ENCODE data around the gene RPS6KA4. TPM values are rescaled to one million over a fixed set of nuclear protein-coding genes. Genes with fewer than 3 reads are reported as not detected.

RPS6KA4 gene
- total and polyA plus RNA-seq, 7 donors, result 14.4 to 48.4 (median 17.9) TPM

DNA sequence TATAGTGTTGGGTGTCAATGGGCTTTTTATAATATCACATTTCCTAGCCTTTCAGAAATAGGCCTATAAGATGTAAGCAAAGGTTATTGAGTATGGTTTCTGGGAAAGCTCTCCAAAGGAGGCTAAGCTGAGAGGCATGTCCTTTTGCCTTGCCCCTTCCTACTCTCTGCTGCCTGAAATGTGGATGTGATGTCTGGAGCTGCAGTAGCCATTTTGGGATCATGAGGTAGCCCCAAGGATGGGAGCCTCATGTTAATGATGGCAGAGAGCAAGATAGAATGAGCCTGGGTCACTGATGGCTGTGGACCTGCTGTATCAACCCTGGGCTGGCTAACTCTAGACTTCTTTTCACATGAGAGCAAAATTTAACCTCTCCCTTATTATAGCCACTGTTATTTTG lies 29.0 kb downstream of the RPS6KA4 start:
- Histone ChIP-seq H3K4me3 (no peak overlapping the region), H3K4me1 (peaks cover 0 to 28% (median 13%) of the 10 kb centered on the region in 4 donors), H3K9me3 (no peaks in the 10 kb centered on the region), H3K27me3 (no peaks in the 10 kb centered on the region), H3K36me3 (no peaks in the 10 kb centered on the region), H3K27ac (no peak overlapping the region)
- no peak for DNase-seq
- TF ChIP-seq EP300 (IDR thresholded peaks at IDR 0.05) (no peak), POLR2A (IDR thresholded peaks at IDR 0.05) (no peak), POLR2AphosphoS5 (IDR thresholded peaks at IDR 0.05) (no peak)
- TF ChIP-seq, protein P1, sequence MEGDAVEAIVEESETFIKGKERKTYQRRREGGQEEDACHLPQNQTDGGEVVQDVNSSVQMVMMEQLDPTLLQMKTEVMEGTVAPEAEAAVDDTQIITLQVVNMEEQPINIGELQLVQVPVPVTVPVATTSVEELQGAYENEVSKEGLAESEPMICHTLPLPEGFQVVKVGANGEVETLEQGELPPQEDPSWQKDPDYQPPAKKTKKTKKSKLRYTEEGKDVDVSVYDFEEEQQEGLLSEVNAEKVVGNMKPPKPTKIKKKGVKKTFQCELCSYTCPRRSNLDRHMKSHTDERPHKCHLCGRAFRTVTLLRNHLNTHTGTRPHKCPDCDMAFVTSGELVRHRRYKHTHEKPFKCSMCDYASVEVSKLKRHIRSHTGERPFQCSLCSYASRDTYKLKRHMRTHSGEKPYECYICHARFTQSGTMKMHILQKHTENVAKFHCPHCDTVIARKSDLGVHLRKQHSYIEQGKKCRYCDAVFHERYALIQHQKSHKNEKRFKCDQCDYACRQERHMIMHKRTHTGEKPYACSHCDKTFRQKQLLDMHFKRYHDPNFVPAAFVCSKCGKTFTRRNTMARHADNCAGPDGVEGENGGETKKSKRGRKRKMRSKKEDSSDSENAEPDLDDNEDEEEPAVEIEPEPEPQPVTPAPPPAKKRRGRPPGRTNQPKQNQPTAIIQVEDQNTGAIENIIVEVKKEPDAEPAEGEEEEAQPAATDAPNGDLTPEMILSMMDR (IDR thresholded peaks at IDR 0.05), result no peak
- intact Hi-C loops (cut with DNase I), result no loop called here

DNA sequence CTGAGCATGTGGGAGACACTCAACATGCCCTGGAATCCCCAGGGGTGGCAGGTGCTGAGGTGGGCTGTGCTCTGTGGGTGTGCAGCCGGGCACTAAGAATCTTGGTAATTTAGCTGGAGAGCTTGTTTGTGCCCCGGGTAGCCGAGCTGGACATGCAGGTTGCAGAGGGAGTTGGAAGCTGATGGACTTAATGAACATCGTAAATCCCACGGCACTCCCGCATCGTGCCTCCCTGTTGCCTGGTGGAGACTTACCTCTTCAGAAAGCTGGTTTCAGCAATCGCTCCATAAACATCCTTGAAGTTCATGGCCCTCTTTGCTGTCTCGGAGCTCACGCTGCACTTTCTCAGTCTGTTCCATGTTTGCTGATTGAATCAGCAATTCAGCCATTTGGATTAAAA lies 29.9 kb downstream of the RPS6KA4 start:
- TF ChIP-seq POLR2AphosphoS5 (IDR thresholded peaks at IDR 0.05), result no peak
- Histone ChIP-seq H3K36me3 (no peaks in the 10 kb centered on the region), H3K4me3 (no peak overlapping the region), H3K27ac (no peak overlapping the region), H3K4me1 (peaks cover 0 to 28% (median 13%) of the 10 kb centered on the region in 4 donors), H3K27me3 (no peaks in the 10 kb centered on the region), H3K9me3 (no peaks in the 10 kb centered on the region)
- 53 to 68% methylated on average over 10 of the region's 10 CpGs for WGBS, 2 donors
- no peak for DNase-seq
- intact Hi-C loops (cut with DNase I), result no loop called here

DNA sequence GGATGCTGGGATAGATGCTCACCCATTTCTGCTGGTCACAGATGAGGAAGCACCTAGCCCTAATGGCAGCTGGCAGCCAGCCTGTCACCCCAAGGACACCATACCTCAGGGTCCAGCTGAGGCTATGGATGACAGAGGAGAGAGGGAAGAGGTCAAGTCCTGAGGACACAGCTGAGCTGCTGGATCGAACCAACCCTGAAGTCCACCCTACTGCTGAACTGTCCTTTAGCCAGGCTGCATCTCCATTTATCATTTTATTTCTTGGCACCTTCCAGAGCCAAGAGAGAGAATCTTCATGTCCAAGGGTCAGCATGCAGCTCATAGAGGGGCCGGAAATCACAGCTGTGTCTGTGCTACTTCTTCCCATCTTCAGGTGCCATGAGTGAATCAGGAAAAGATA lies 30.9 kb downstream of the RPS6KA4 start:
- Histone ChIP-seq H3K9me3 (no peaks in the 10 kb centered on the region), H3K36me3 (no peaks in the 10 kb centered on the region), H3K27me3 (no peaks in the 10 kb centered on the region), H3K27ac (no peak overlapping the region), H3K4me1 (peaks cover 0 to 26% (median 13%) of the 10 kb centered on the region in 4 donors), H3K4me3 (no peak overlapping the region)
- TF ChIP-seq POLR2A (IDR thresholded peaks at IDR 0.05), result no peak
- TF ChIP-seq, protein P1 (IDR thresholded peaks at IDR 0.05), result no peak
- no peak for TF ChIP-seq POLR2AphosphoS5 (IDR thresholded peaks at IDR 0.05)
- TF ChIP-seq EP300 (IDR thresholded peaks at IDR 0.05), result no peak
- no peak for DNase-seq
- intact Hi-C loops (cut with DNase I), result no loop called here
- WGBS, 2 donors, result 91 to 93% methylated on average over 2 of the region's 2 CpGs

DNA sequence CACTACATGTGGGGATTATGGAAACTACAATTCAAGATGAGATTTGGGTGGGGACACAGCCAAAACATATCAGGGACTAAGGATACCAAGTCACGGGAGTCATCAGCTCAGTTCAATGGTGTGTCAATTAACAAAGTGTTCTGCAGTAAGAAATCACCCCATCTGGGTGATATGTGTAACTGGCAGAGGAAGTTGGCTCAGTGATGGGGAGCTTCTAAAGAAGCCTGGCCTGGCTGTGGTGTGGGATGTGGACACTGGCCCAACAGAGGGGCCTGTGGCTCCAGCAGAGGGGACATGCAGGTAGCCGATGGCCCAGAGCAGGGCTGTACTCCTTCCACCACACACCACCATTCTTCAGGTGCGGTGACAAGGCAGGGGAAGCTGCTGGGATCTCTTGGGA lies 31.6 kb downstream of the RPS6KA4 start:
- TF ChIP-seq EP300 (IDR thresholded peaks at IDR 0.05), result no peak
- no peak for TF ChIP-seq POLR2A (IDR thresholded peaks at IDR 0.05)
- TF ChIP-seq, protein P1 (IDR thresholded peaks at IDR 0.05), result no peak
- no peak for TF ChIP-seq POLR2AphosphoS5 (IDR thresholded peaks at IDR 0.05)
- 81 to 83% methylated on average over 3 of the region's 3 CpGs for WGBS, 2 donors
- intact Hi-C loops (cut with DNase I), result no loop called here
- Histone ChIP-seq H3K27me3 (no peaks in the 10 kb centered on the region), H3K27ac (no peak overlapping the region), H3K9me3 (no peaks in the 10 kb centered on the region), H3K4me1 (peaks cover 0 to 20% (median 13%) of the 10 kb centered on the region in 4 donors), H3K4me3 (no peak overlapping the region), H3K36me3 (no peaks in the 10 kb centered on the region)
- no peak for DNase-seq

DNA sequence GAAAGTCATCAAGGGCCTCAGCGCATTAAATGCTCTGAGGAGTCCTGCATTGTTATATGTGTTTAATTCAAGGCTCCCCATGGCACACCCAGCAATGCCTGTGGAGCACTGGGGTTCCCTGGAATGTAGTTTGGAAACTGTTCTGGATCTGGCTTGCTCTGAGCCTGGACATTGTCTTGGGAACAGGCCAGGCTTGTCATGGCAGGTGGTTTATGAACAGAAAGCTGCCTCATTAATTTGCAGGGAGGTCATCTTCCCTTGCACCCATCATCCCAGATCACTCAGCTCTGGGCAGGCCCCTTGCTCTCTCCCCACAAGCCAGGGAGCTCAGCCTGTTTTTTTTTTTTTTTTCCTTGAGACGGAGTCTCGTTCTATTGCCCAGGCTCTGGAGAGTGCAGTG lies 32.9 kb downstream of the RPS6KA4 start:
- Histone ChIP-seq H3K27me3 (no peaks in the 10 kb centered on the region), H3K4me3 (no peak overlapping the region), H3K9me3 (no peaks in the 10 kb centered on the region), H3K36me3 (no peaks in the 10 kb centered on the region), H3K27ac (no peak overlapping the region), H3K4me1 (peaks cover 0 to 25% (median 21%) of the 10 kb centered on the region in 4 donors)
- WGBS, 2 donors, result 84 to 91% methylated on average over 3 of the region's 3 CpGs
- intact Hi-C loops (cut with DNase I), result no loop called here
- no peak for DNase-seq
- TF ChIP-seq, protein P1 (IDR thresholded peaks at IDR 0.05), result no peak
- no peak for TF ChIP-seq POLR2A (IDR thresholded peaks at IDR 0.05)
- TF ChIP-seq POLR2AphosphoS5 (IDR thresholded peaks at IDR 0.05), result peak; percentile 45 to 88 (median 77)
- peak in 3 of 4 donors; percentile 19 to 40 (median 35) for TF ChIP-seq EP300 (IDR thresholded peaks at IDR 0.05)

Data from sigmoid colon (tissue), 7 donors.